Gastrocnemius medialis (tissue), 4 donors: Measurements from ENCODE around the gene PDE8A. TPM values are rescaled to one million over a fixed set of nuclear protein-coding genes. Genes with fewer than 3 reads are reported as not detected.

Experiments
- ATAC-seq, 2 donors: fragments of 150-250 bp; one replicate each; pipeline ENCODE4 v1.9.1; 2016
- DNase-seq, 2 donors: peaks; one replicate each; pipeline ENCODE4 v3.0.0-alpha.2; 2019
- H3K27ac ChIP-seq, 4 donors: fragments of 200-600 bp; sonication (generic); 1 replicate in 1 of 4; 2 replicates in 3 of 4; pipeline ENCODE4 v1.5.1; 2016 to 2018; ENCODE audit warnings: mild to moderate bottlenecking in 2 of 4, moderate library complexity in 1 of 4
- H3K27me3 ChIP-seq, 3 donors: fragments of 200-600 bp; sonication (generic) in 2 of 3; 1 replicate in 1 of 3; 2 replicates in 2 of 3; pipeline versions ENCODE4 v1.5.1 to v1.6.0; 2016 to 2019; ENCODE audit warnings: mild to moderate bottlenecking in 1 of 3, moderate library complexity in 1 of 3
- H3K36me3 ChIP-seq, 2 donors: fragments of 200-600 bp; sonication (generic) in 1 of 2; one replicate each; pipeline ENCODE4 v1.5.1; 2017 to 2018
- H3K4me1 ChIP-seq, 2 donors: fragments of 200-600 bp; sonication (generic) in 1 of 2; one replicate each; pipeline ENCODE4 v1.5.1; 2016 to 2017; ENCODE audit warnings: mild to moderate bottlenecking in 2 of 2
- H3K4me3 ChIP-seq, 4 donors: fragments of 200-600 bp; sonication (generic) in 3 of 4; 1 replicate in 1 of 4; 2 replicates in 3 of 4; pipeline ENCODE4 v1.5.1; 2016 to 2019; ENCODE audit warnings: mild to moderate bottlenecking in 2 of 4
- H3K9me3 ChIP-seq, 3 donors: fragments of 200-600 bp; sonication (generic) in 2 of 3; 1 replicate in 1 of 3; 2 replicates in 2 of 3; pipeline ENCODE4 v1.5.1; 2016 to 2019
- CTCF ChIP-seq, 5 experiments: fragments of 450-650 bp in 3 of 5; fragments of 200-600 bp in 2 of 5; sonication (generic) in 2 of 5; IDR thresholded peaks in 4 of 5; conservative IDR thresholded peaks in 1 of 5; 1 replicate in 4 of 5; 2 replicates in 1 of 5; pipeline ENCODE4 v1.5.1; 2016 to 2019; ENCODE audit warnings: antibody characterized with exemption in 5 of 5, mild to moderate bottlenecking in 3 of 5, moderate library complexity in 3 of 5
- POLR2A ChIP-seq, 2 donors: fragments of 450-650 bp; IDR thresholded peaks; one replicate each; pipeline ENCODE4 v1.6.1; 2017; ENCODE audit warnings: antibody characterized with exemption in 2 of 2, mild to moderate bottlenecking in 2 of 2, moderate library complexity in 2 of 2
- in situ Hi-C, 4 donors: fragments of 200-750 bp; cut with MboI; loops; one replicate each; pipeline versions ENCODE4 v1.15.0 to v1.8.0; 2017; ENCODE audit warnings: low sequenced_read_pairs in 4 of 4
- intact Hi-C: fragments of 100-400 bp; cut with DNase I; formaldehyde crosslinking; loops from one replicate; pipeline ENCODE4 v1.15.1; 2023; ENCODE audit warnings: low total_unique reads
- total RNA-seq, 4 donors: library from RNA; depleted of rRNA; stranded (reverse); fragments of >200 nt; gene quantifications; one replicate each; pipeline versions ENCODE4 v1.1.0 to v1.2.3, GENCODE V29; 2016

The PDE8A gene
- total RNA-seq, 4 donors from 2014 or later, result 6.3 to 20.6 (median 13.9) TPM

- no peak for DNase-seq
- ATAC-seq, result no peak
- intact Hi-C loops, result no loop called here
- Histone ChIP-seq H3K36me3 (peaks cover 0 to 46% of the 10 kb centered on the region in 2 donors), H3K27ac (no peak overlapping the region), H3K9me3 (no peaks in the 10 kb centered on the region), H3K27me3 (no peaks in the 10 kb centered on the region), H3K4me1 (no peaks in the 10 kb centered on the region), H3K4me3 (no peak overlapping the region)
- in situ Hi-C loops, result no loop called here
- TF ChIP-seq POLR2A (IDR thresholded peaks at IDR 0.05) (no peak), CTCF (IDR thresholded peaks at IDR 0.05 in 4 of 5, conservative IDR thresholded peaks at IDR 0.05 in 1 of 5) (no peak)
Observed at GRCh38 chr15:85099195-85099803, 117.6 kb downstream of the PDE8A start.

- DNase-seq (no peak), ATAC-seq (no peak)
- Histone ChIP-seq H3K4me1 (no peaks in the 10 kb centered on the region), H3K4me3 (no peak overlapping the region), H3K9me3 (no peaks in the 10 kb centered on the region), H3K36me3 (peaks cover 0 to 35% of the 10 kb centered on the region in 2 donors), H3K27me3 (no peaks in the 10 kb centered on the region), H3K27ac (no peak overlapping the region)
- intact Hi-C loops, result no loop called here
- in situ Hi-C loops, result no loop called here
- TF ChIP-seq CTCF (IDR thresholded peaks at IDR 0.05 in 4 of 5, conservative IDR thresholded peaks at IDR 0.05 in 1 of 5) (no peak), POLR2A (IDR thresholded peaks at IDR 0.05) (no peak)
Observed at GRCh38 chr15:85100186-85100937, 118.7 kb downstream of the PDE8A start.

GRCh38 chr15:85104584-85104983, 122.9 kb downstream of the PDE8A start:
- Histone ChIP-seq H3K4me3 (no peak overlapping the region), H3K27me3 (no peaks in the 10 kb centered on the region), H3K36me3 (peaks cover 0 to 20% of the 10 kb centered on the region in 2 donors), H3K4me1 (no peaks in the 10 kb centered on the region), H3K27ac (no peak overlapping the region), H3K9me3 (no peaks in the 10 kb centered on the region)
- no peak for ATAC-seq
- in situ Hi-C loops (no loop called here), intact Hi-C loops (no loop called here)
- no peak for TF ChIP-seq CTCF (IDR thresholded peaks at IDR 0.05 in 4 of 5, conservative IDR thresholded peaks at IDR 0.05 in 1 of 5)
- no peak for DNase-seq

GRCh38 chr15:85108136-85108535, 126.5 kb downstream of the PDE8A start:
- TF ChIP-seq CTCF (IDR thresholded peaks at IDR 0.05 in 4 of 5, conservative IDR thresholded peaks at IDR 0.05 in 1 of 5) (no peak), POLR2A (IDR thresholded peaks at IDR 0.05) (no peak)
- Histone ChIP-seq H3K4me3 (no peak overlapping the region), H3K27me3 (no peaks in the 10 kb centered on the region), H3K36me3 (peaks cover 0 to 8% of the 10 kb centered on the region in 2 donors), H3K4me1 (no peaks in the 10 kb centered on the region), H3K9me3 (no peaks in the 10 kb centered on the region), H3K27ac (no peak overlapping the region)
- in situ Hi-C loops (no loop called here), intact Hi-C loops (no loop called here)
- ATAC-seq (no peak), DNase-seq (no peak)
